ENCODE results near the gene PLCB4.

GRCh38 chr20:9220874-9221547 is 152.1 kb downstream of the PLCB4 start:
- no peak for TF ChIP-seq POLR2A (IDR thresholded peaks at IDR 0.05)
- TF ChIP-seq CTCF (IDR thresholded peaks at IDR 0.05): no peak

All from testis (tissue), 2 donors.